CD4-positive, alpha-beta T cell treated with Interleukin-4 for 1 hour (primary cell): Measurements from ENCODE around the gene AURKAIP1.
A peak's percentile ranks its signal among the peaks of the same experiment; 100 is the strongest.
"Not testable (repeated sequence)": the region's sequence is repeated elsewhere in the genome, so short reads cannot be mapped to it uniquely, and the experiment has no call there.

Experiments used
- DNase-seq, 2 donors: peaks; one replicate each; pipeline ENCODE4 v3.0.0-alpha.2; 2020 to 2022

The AURKAIP1 gene

GRCh38 chr1:1385339-1385738 is 10.3 kb upstream of the AURKAIP1 start:
- DNase-seq: not testable (repeated sequence)

GRCh38 chr1:1381294-1381693 is 6.3 kb upstream of the AURKAIP1 start:
- DNase-seq: no peak

- DNase-seq: no peak
Observed at GRCh38 chr1:1380860-1381259, 5.9 kb upstream of the AURKAIP1 start.

- DNase-seq: no peak
Observed at GRCh38 chr1:1377540-1378205, 2.7 kb upstream of the AURKAIP1 start.

- no peak for DNase-seq
Observed at GRCh38 chr1:1376551-1377226, 1.7 kb upstream of the AURKAIP1 start.

- DNase-seq: no peak
Observed at GRCh38 chr1:1374589-1374928, 448 bp downstream of the AURKAIP1 start.

GRCh38 chr1:1373815-1374588 is 1.0 kb downstream of the AURKAIP1 start:
- no peak for DNase-seq

- no peak for DNase-seq
Observed at GRCh38 chr1:1373051-1373814, 1.8 kb downstream of the AURKAIP1 start.

- DNase-seq: peak; percentile 70 to 76
Observed at GRCh38 chr1:1371746-1372711, 3.0 kb downstream of the AURKAIP1 start.

GRCh38 chr1:1371364-1371745 is 3.7 kb downstream of the AURKAIP1 start:
- peak; percentile 84 to 86 for DNase-seq

GRCh38 chr1:1370771-1371300 is 4.2 kb downstream of the AURKAIP1 start:
- no peak for DNase-seq

- DNase-seq: not testable (repeated sequence)
Observed at GRCh38 chr1:1370094-1370493, 4.9 kb downstream of the AURKAIP1 start.

- DNase-seq: no peak
Observed at GRCh38 chr1:1367315-1367714, 7.7 kb downstream of the AURKAIP1 start.

- DNase-seq: no peak
Observed at GRCh38 chr1:1366699-1367066, 8.3 kb downstream of the AURKAIP1 start.

- no peak for DNase-seq
Observed at GRCh38 chr1:1365875-1366698, 8.9 kb downstream of the AURKAIP1 start.

GRCh38 chr1:1364266-1364665 is 10.7 kb downstream of the AURKAIP1 start:
- DNase-seq: no peak

- no peak for DNase-seq
Observed at GRCh38 chr1:1361982-1362423, 13.0 kb downstream of the AURKAIP1 start.

GRCh38 chr1:1361233-1361981 is 13.6 kb downstream of the AURKAIP1 start:
- no peak for DNase-seq

GRCh38 chr1:1360506-1361169 is 14.4 kb downstream of the AURKAIP1 start:
- DNase-seq: no peak
